GM23338 (cell line): Measurements from ENCODE around the gene PROZ. TPM values are rescaled to one million over a fixed set of nuclear protein-coding genes. Genes with fewer than 3 reads are reported as not detected.

Source experiments
- ATAC-seq: fragments of 200-7000 bp; cut with Tn5 transposase; 3 replicates; pipeline ENCODE4 v1.9.1; 2020
- DNase-seq: peaks from one replicate; pipeline ENCODE4 v3.0.0-alpha.2; 2015; ENCODE audit warnings: low spot score
- H2AFZ ChIP-seq: fragments of 200-600 bp; sonication (generic); 2 replicates; pipeline ENCODE4 v1.8.0; 2016; ENCODE audit warnings: antibody characterized with exemption, mild to moderate bottlenecking, moderate library complexity
- H3F3A ChIP-seq: fragments of 200-600 bp; sonication (generic); replicated peaks from 2 replicates; pipeline ENCODE4 v1.8.0; 2017; ENCODE audit warnings: antibody characterized with exemption, mixed run types, low read depth
- H3K27ac ChIP-seq: fragments of 200-600 bp; sonication (generic); 2 replicates; pipeline ENCODE4 v1.6.1; 2016; ENCODE audit warnings: low read depth
- H3K27me3 ChIP-seq: fragments of 200-600 bp; sonication (generic); 2 replicates; pipeline ENCODE4 v1.8.0; 2016; ENCODE audit warnings: mild to moderate bottlenecking, mixed run types, moderate library complexity; ENCODE audit not compliant: insufficient read depth
- H3K36me3 ChIP-seq: fragments of 200-600 bp; sonication (generic); 2 replicates; pipeline ENCODE4 v1.8.0; 2016; ENCODE audit warnings: mild to moderate bottlenecking; ENCODE audit not compliant: insufficient read depth
- H3K4me1 ChIP-seq: fragments of 200-600 bp; sonication (generic); 2 replicates; pipeline ENCODE4 v1.8.0; 2016; ENCODE audit warnings: mild to moderate bottlenecking, moderate library complexity; ENCODE audit not compliant: insufficient read depth
- H3K4me2 ChIP-seq: fragments of 200-600 bp; sonication (generic); 2 replicates; pipeline ENCODE4 v1.7.1; 2017; ENCODE audit warnings: mixed run types
- H3K4me3 ChIP-seq: fragments of 200-600 bp; sonication (generic); 2 replicates; pipeline ENCODE4 v1.6.1; 2016; ENCODE audit warnings: mixed run types
- H3K79me2 ChIP-seq: fragments of 200-600 bp; sonication (generic); replicated peaks from 2 replicates; pipeline ENCODE4 v1.8.0; 2017; ENCODE audit warnings: mild to moderate bottlenecking; ENCODE audit not compliant: insufficient read depth
- H3K9me2 ChIP-seq: fragments of 200-600 bp; sonication (generic); 2 replicates; pipeline ENCODE4 v1.8.0; 2017; ENCODE audit not compliant: insufficient read depth
- H4K20me1 ChIP-seq: fragments of 200-600 bp; sonication (generic); replicated peaks from 2 replicates; pipeline ENCODE4 v1.8.0; 2017; ENCODE audit warnings: mild to moderate bottlenecking; ENCODE audit not compliant: insufficient read depth
- H3K27ac Mint-ChIP-seq: 2 replicates; pipeline ENCODE4 v1.8.0; 2020; ENCODE audit warnings: inconsistent platforms, mild to moderate bottlenecking, moderate library complexity, mixed read lengths
- H3K27me3 Mint-ChIP-seq: 3 replicates; pipeline ENCODE4 v1.8.0; 2022; ENCODE audit warnings: low read depth, mild to moderate bottlenecking, moderate library complexity, mixed read lengths, inconsistent platforms; ENCODE audit not compliant: insufficient read depth, poor library complexity
- H3K36me3 Mint-ChIP-seq: 3 replicates; pipeline ENCODE4 v1.8.0; 2021; ENCODE audit warnings: low read depth, mild to moderate bottlenecking, inconsistent platforms, moderate library complexity, mixed read lengths
- H3K4me1 Mint-ChIP-seq: 3 replicates; pipeline ENCODE4 v1.8.0; 2020; ENCODE audit warnings: mild to moderate bottlenecking, inconsistent platforms, mixed read lengths
- H3K4me3 Mint-ChIP-seq: 3 replicates; pipeline ENCODE4 v1.8.0; 2021; ENCODE audit warnings: moderate library complexity, mild to moderate bottlenecking, inconsistent platforms, mixed read lengths
- H3K9me3 Mint-ChIP-seq: 3 replicates; pipeline ENCODE4 v1.8.0; 2020; ENCODE audit warnings: moderate library complexity, mild to moderate bottlenecking, inconsistent platforms, mixed read lengths
- CREB1 ChIP-seq: fragments of 250-450 bp; sonication (Bioruptor Pico); IDR thresholded peaks from 2 replicates; pipeline ENCODE4 v1.5.0; 2020; ENCODE audit warnings: low read depth, mild to moderate bottlenecking, moderate library complexity
- CTCF ChIP-seq, 2 experiments: fragments of 200-600 bp in 1 of 2; sonication (generic) in 1 of 2; conservative IDR thresholded peaks; 2 replicates each; pipeline versions ENCODE4 v1.5.1 to v1.6.1; 2016 to 2017; ENCODE audit warnings: antibody characterized with exemption in 2 of 2, low read depth in 2 of 2, mild to moderate bottlenecking in 2 of 2, moderate library complexity in 1 of 2
- ETS1 ChIP-seq: IDR thresholded peaks from 2 replicates; pipeline ENCODE4 v1.6.1; 2016; ENCODE audit warnings: antibody characterized with exemption
- EZH2 ChIP-seq: fragments of 200-600 bp; sonication (generic); IDR thresholded peaks from one replicate; pipeline ENCODE4 v1.8.0; 2017; ENCODE audit warnings: antibody characterized with exemption, mild to moderate bottlenecking, low read depth; ENCODE audit not compliant: unreplicated experiment
- EZH2phosphoT487 ChIP-seq: fragments of 200-600 bp; sonication (generic); IDR thresholded peaks from one replicate; pipeline ENCODE4 v1.8.1; 2018; ENCODE audit warnings: antibody characterized with exemption; ENCODE audit not compliant: unreplicated experiment
- JUNB ChIP-seq: IDR thresholded peaks from one replicate; pipeline ENCODE4 v1.6.1; 2016; ENCODE audit warnings: antibody characterized with exemption; ENCODE audit not compliant: unreplicated experiment
- NANOG ChIP-seq: IDR thresholded peaks from 2 replicates; pipeline ENCODE4 v1.6.1; 2016; ENCODE audit warnings: antibody characterized with exemption, borderline replicate concordance
- POLR2AphosphoS5 ChIP-seq: IDR thresholded peaks from 2 replicates; pipeline ENCODE4 v1.6.1; 2016; ENCODE audit warnings: antibody characterized with exemption, low read depth
- REST ChIP-seq: IDR thresholded peaks from one replicate; pipeline ENCODE4 v1.6.1; 2018; ENCODE audit warnings: antibody characterized with exemption; ENCODE audit not compliant: unreplicated experiment
- STAT1 ChIP-seq: IDR thresholded peaks from one replicate; pipeline ENCODE4 v1.6.1; 2016; ENCODE audit warnings: antibody characterized with exemption; ENCODE audit not compliant: unreplicated experiment
- ZNF114 ChIP-seq: fragments of 250-450 bp; sonication (Bioruptor Pico); IDR thresholded peaks from 2 replicates; pipeline ENCODE4 v1.5.0; 2020; ENCODE audit warnings: mild to moderate bottlenecking, moderate library complexity
- ZNF331 ChIP-seq: fragments of 250-450 bp; sonication (Bioruptor Pico); IDR thresholded peaks from 2 replicates; pipeline ENCODE4 v1.5.0; 2020; ENCODE audit warnings: low read depth, mild to moderate bottlenecking, moderate library complexity
- ZNF462 ChIP-seq: fragments of 250-450 bp; sonication (Bioruptor Pico); IDR thresholded peaks from 2 replicates; pipeline ENCODE4 v1.5.0; 2020; ENCODE audit warnings: mild to moderate bottlenecking, moderate library complexity
- polyA plus RNA-seq: library from polyadenylated mRNA; unstranded; fragments of >200 nt; fragmentation: Nextera tagmentation; extraction: Ambion mirVana; gene quantifications from 2 replicates; pipeline ENCODE4 v1.2.1, GENCODE V29; 2016
- total RNA-seq: library from RNA; depleted of rRNA; stranded (reverse); fragments of >200 nt; shearing (Covaris generic); gene quantifications from 2 replicates; pipeline ENCODE4 v1.2.3, GENCODE V29; 2014

The PROZ gene
- total and polyA plus RNA-seq, 2 experiments from 2014 or later: 0.53 TPM; not detected in 1

- Histone ChIP-seq H3K4me3 (no peak overlapping the region), H3K4me1 (no peaks in the 10 kb centered on the region), H3K4me2 (no peak overlapping the region), H4K20me1 (peaks cover 19% of the 10 kb centered on the region), H3K9me2 (no peaks in the 10 kb centered on the region), H2AFZ (no peak overlapping the region), H3K27ac (no peak overlapping the region), H3K27me3 (no peaks in the 10 kb centered on the region), H3K79me2 (peaks cover 4% of the 10 kb centered on the region; the same call in 1 of the 2 replicates), H3K36me3 (peaks cover 58% of the 10 kb centered on the region), H3F3A (0 out of 2 replicates have a peak, but pooled peaks cover under 1% of the 10 kb centered on the region)
- DNase-seq (no peak), ATAC-seq (no peak)
- H3K4me1 Mint-ChIP-seq: no peaks in the 10 kb centered on the region
- H3K36me3 Mint-ChIP-seq: peaks cover 88% of the 10 kb centered on the region
- H3K27me3 Mint-ChIP-seq: peaks cover 2% of the 10 kb centered on the region
- no peak overlapping the region for H3K27ac Mint-ChIP-seq
- H3K4me3 Mint-ChIP-seq: no peak overlapping the region
- H3K9me3 Mint-ChIP-seq: no peaks in the 10 kb centered on the region; the same call in 2 of the 3 replicates
- TF ChIP-seq JUNB (no peak), STAT1 (no peak), NANOG (no peak), EZH2 (no peak), ETS1 (no peak), EZH2phosphoT487 (no peak), POLR2AphosphoS5 (no peak), CTCF (conservative IDR thresholded peaks at IDR 0.05; ENCODE audit: low read depth in 2 of 2) (no peak), ZNF462 (CRISPR knock-in tag) (no peak), ZNF114 (CRISPR knock-in tag) (no peak), CREB1 (CRISPR knock-in tag) (no peak), ZNF331 (no peak), REST (no peak)
These were observed 33.8 kb downstream of the PROZ start for GRCh38 chr13:113192279-113192678.
